Memory B cell (primary cell): ENCODE results near the gene PDGFD.

ENCODE experiments used
- ATAC-seq: fragments of 150-1000 bp; cut with Tn5 transposase; 2 replicates; pipeline ENCODE4 v1.10.0; 2021; ENCODE audit warnings: low read depth, mild to moderate bottlenecking, moderate library complexity
- DNase-seq, 2 donors: peaks; one replicate each; pipeline ENCODE4 v3.0.0; 2022; ENCODE audit warnings: low spot score in 2 of 2
- H3K27ac Mint-ChIP-seq: one replicate; pipeline ENCODE4 v1.8.0; 2022; ENCODE audit warnings: mild to moderate bottlenecking, moderate library complexity, mixed read lengths
- H3K27me3 Mint-ChIP-seq: one replicate; pipeline ENCODE4 v1.8.0; 2022; ENCODE audit warnings: mixed read lengths
- H3K36me3 Mint-ChIP-seq: one replicate; pipeline ENCODE4 v1.8.0; 2022; ENCODE audit warnings: mild to moderate bottlenecking, mixed read lengths
- H3K4me1 Mint-ChIP-seq: one replicate; pipeline ENCODE4 v1.8.0; 2022; ENCODE audit warnings: mixed read lengths
- H3K4me3 Mint-ChIP-seq: one replicate; pipeline ENCODE4 v1.8.0; 2022; ENCODE audit warnings: mild to moderate bottlenecking, moderate library complexity, mixed read lengths
- H3K9me3 Mint-ChIP-seq: one replicate; pipeline ENCODE4 v1.8.0; 2022; ENCODE audit warnings: mixed read lengths

Gene PDGFD

GRCh38 chr11:104003491-104003890, 160.5 kb downstream of the PDGFD start:
- H3K4me1 Mint-ChIP-seq = no peaks in the 10 kb centered on the region
- no peaks in the 10 kb centered on the region for H3K27me3 Mint-ChIP-seq
- no peaks in the 10 kb centered on the region for H3K9me3 Mint-ChIP-seq
- ATAC-seq = no peak
- no peak overlapping the region for H3K27ac Mint-ChIP-seq
- no peaks in the 10 kb centered on the region for H3K36me3 Mint-ChIP-seq
- no peak for DNase-seq
- H3K4me3 Mint-ChIP-seq = no peak overlapping the region

DNA sequence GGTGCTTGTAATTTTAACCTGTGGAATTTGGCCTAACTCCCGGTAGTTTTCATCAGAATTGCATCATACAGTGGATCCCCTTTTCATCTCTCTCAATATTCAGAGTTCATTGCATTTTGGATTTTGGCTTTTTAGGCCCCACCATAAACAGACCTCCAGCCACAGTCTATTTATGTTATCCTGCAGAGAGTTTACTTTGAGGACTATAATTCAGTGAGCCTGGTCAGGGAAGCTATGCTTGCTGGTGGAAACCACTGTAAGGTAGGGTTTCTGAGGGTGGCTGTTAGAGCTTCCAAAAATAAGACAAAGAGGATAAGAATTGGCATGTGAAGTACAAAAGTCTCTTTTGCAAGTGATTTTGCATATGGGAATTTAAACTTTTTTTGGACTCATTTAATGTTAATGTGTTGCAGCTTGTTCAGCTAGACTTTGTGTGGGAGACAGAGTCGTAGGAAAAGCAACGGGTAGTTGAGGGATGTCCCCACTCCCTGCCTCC, 162.3 kb downstream of the PDGFD start:
- Mint-ChIP-seq H3K4me3 (no peak overlapping the region), H3K4me1 (peaks cover 2% of the 10 kb centered on the region), H3K27ac (no peak overlapping the region), H3K9me3 (no peaks in the 10 kb centered on the region), H3K27me3 (no peaks in the 10 kb centered on the region), H3K36me3 (no peaks in the 10 kb centered on the region)
- DNase-seq (no peak), ATAC-seq (no peak)

GRCh38 chr11:104000798-104001197, 163.1 kb downstream of the PDGFD start:
- Mint-ChIP-seq H3K27ac (no peak overlapping the region), H3K4me1 (peaks cover 2% of the 10 kb centered on the region), H3K27me3 (no peaks in the 10 kb centered on the region), H3K36me3 (no peaks in the 10 kb centered on the region), H3K9me3 (no peaks in the 10 kb centered on the region), H3K4me3 (no peak overlapping the region)
- ATAC-seq (no peak), DNase-seq (no peak)

DNA sequence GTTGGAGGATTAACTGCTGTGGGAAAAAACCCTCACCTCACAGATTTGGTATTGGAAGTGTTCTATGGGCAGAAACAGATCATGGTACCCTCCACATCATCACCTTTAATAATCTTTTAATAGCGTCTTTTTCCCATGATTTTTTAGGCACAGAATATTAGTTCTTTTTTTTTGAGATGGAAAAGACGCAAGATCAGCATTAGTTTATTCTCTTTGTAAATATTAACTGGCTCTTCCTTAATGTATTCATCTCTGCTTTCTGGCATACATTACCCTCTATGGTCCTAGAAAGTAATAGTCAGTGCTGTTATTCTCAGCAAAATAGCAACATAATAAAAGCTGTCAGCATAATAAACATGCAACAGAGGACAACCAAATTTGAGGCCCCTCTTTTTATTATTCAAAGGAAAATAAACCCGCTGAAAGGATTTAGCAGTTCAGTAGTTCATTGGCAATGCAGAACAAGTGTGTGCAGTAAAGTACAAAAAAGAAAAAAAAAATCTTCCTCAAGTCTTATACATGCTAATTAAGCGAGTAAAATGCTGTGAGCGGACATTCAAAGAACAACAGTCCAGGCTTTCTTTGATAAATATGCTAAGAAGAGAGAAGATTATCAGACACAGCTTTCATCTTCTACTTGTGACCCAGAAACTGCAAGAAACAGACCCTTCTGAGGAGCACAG, 165.0 kb downstream of the PDGFD start:
- H3K4me1 Mint-ChIP-seq = peaks cover 2% of the 10 kb centered on the region
- no peak for DNase-seq
- no peaks in the 10 kb centered on the region for H3K9me3 Mint-ChIP-seq

GRCh38 chr11:103997082-103997481, 166.9 kb downstream of the PDGFD start:
- no peak for ATAC-seq
- H3K27ac Mint-ChIP-seq = no peak overlapping the region
- no peak for DNase-seq
- no peak overlapping the region for H3K4me3 Mint-ChIP-seq
- H3K4me1 Mint-ChIP-seq = peaks cover 2% of the 10 kb centered on the region
- no peaks in the 10 kb centered on the region for H3K9me3 Mint-ChIP-seq
- no peaks in the 10 kb centered on the region for H3K36me3 Mint-ChIP-seq
- no peaks in the 10 kb centered on the region for H3K27me3 Mint-ChIP-seq

More for the DNA sequence above, 165.0 kb downstream of the PDGFD start:
- no peak overlapping the region for H3K27ac Mint-ChIP-seq
- no peaks in the 10 kb centered on the region for H3K27me3 Mint-ChIP-seq
- H3K4me3 Mint-ChIP-seq = no peak overlapping the region
- no peak for ATAC-seq
- H3K36me3 Mint-ChIP-seq = no peaks in the 10 kb centered on the region

DNA sequence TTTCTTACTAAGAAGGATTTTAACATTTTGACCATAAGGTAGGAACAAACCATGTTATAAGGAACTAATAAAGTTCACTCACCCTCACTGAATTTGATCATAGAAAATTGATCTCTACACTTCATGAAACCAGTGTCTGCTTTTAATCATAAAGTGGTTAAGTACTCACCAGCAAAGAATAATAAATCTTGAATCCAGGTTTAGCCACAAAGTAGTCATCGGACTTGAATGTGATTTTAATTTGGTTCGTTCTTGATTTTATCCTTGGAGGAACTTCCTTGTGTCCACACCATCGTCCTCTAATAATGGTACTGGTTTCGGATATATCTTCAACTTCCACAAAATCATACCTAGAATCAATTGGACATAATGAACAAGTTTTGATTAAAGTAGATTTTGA, 168.1 kb downstream of the PDGFD start:
- H3K9me3 Mint-ChIP-seq = no peaks in the 10 kb centered on the region
- ATAC-seq (no peak), DNase-seq (no peak)
- H3K4me3 Mint-ChIP-seq = no peak overlapping the region
- no peaks in the 10 kb centered on the region for H3K36me3 Mint-ChIP-seq
- H3K27me3 Mint-ChIP-seq = no peaks in the 10 kb centered on the region
- H3K27ac Mint-ChIP-seq = no peak overlapping the region
- H3K4me1 Mint-ChIP-seq = peaks cover 2% of the 10 kb centered on the region

- H3K4me3 Mint-ChIP-seq = no peak overlapping the region
- H3K4me1 Mint-ChIP-seq = peaks cover 2% of the 10 kb centered on the region
- ATAC-seq (no peak), DNase-seq (no peak)
- H3K36me3 Mint-ChIP-seq = no peaks in the 10 kb centered on the region
- no peaks in the 10 kb centered on the region for H3K9me3 Mint-ChIP-seq
- no peaks in the 10 kb centered on the region for H3K27me3 Mint-ChIP-seq
- H3K27ac Mint-ChIP-seq = no peak overlapping the region
Measured at GRCh38 chr11:103994518-103994917, 169.4 kb downstream of the PDGFD start.

- ATAC-seq (no peak), DNase-seq (no peak)
- Mint-ChIP-seq H3K4me1 (peaks cover 2% of the 10 kb centered on the region), H3K9me3 (no peaks in the 10 kb centered on the region), H3K4me3 (no peak overlapping the region), H3K27me3 (no peaks in the 10 kb centered on the region), H3K36me3 (no peaks in the 10 kb centered on the region), H3K27ac (no peak overlapping the region)
Measured at GRCh38 chr11:103994094-103994493, 169.9 kb downstream of the PDGFD start.

DNA sequence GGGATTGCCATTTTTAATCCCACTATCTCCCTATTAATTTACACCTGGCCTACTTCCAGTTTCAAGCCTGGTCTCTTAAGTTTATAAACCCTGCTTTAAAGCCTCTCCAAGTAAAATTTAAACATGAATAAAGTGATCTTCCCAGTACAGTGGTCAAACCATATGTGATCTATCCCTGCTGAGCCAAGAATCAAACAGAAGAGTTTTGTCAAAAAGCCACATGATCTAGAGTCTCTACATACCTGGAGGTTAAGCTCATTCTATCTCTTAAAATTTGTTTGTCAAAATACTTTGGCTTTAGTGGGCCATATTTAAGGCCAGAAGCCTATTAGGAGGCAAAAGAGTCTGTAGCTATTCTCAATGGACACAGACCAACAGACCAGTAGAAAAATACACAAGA, 170.4 kb downstream of the PDGFD start:
- no peak overlapping the region for H3K4me3 Mint-ChIP-seq
- H3K4me1 Mint-ChIP-seq = peaks cover 2% of the 10 kb centered on the region
- H3K27me3 Mint-ChIP-seq = no peaks in the 10 kb centered on the region
- DNase-seq = no peak
- H3K27ac Mint-ChIP-seq = no peak overlapping the region
- ATAC-seq = no peak
- no peaks in the 10 kb centered on the region for H3K9me3 Mint-ChIP-seq
- no peaks in the 10 kb centered on the region for H3K36me3 Mint-ChIP-seq

GRCh38 chr11:103988595-103988969, 175.4 kb downstream of the PDGFD start:
- H3K27ac Mint-ChIP-seq = no peak overlapping the region

DNA sequence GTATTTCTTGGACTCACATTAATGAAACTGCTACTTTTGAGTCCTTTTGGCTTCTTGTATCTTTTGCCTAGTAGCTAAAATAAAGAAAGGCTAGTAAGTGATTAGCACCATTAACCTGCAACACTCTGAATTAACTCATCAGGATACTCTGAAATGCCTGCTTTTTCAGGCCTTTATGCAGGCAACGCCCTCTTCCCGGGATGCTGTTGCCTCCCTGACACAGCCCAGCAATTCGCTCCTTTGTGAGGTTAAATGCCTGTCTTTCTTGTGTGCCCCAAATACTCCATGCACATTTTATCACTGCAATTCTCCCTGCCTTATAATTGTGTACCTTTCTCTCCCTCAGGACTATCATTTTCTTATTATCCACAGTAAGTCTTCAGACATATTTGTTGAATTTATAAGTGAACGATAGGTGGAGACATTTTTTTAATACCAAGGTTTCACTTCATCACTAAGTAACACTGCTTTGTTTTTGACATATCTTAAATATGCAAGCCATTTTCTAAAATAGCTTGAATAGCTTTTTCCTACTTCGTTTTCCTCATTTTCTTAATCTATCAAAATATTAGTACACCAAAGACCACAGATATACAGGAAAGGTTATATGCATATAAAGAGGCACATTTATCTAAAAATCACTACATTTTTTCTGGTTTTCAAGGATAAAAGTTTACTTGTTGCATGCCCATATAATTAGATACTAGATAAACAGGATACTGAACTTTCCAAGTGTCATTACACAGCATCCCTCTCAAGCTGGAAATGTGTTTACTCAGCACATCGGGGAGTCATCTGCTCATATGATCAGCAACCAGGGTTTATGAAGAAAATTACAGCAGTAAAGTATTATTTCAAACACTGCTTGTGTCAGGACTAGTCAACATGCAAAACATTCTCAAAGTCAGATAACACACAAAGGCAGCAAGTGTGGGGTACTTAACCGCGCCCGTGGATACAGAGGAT, 176.0 kb downstream of the PDGFD start:
- no peak overlapping the region for H3K4me3 Mint-ChIP-seq
- DNase-seq = no peak
- H3K36me3 Mint-ChIP-seq = no peaks in the 10 kb centered on the region
- no peaks in the 10 kb centered on the region for H3K27me3 Mint-ChIP-seq
- H3K4me1 Mint-ChIP-seq = no peaks in the 10 kb centered on the region
- no peak overlapping the region for H3K27ac Mint-ChIP-seq
- no peak for ATAC-seq
- H3K9me3 Mint-ChIP-seq = peaks cover 3% of the 10 kb centered on the region

More at GRCh38 chr11:103988595-103988969, 175.4 kb downstream of the PDGFD start:
- ATAC-seq (no peak), DNase-seq (no peak)
- Mint-ChIP-seq H3K27me3 (no peaks in the 10 kb centered on the region), H3K9me3 (peaks cover 3% of the 10 kb centered on the region), H3K36me3 (no peaks in the 10 kb centered on the region), H3K4me3 (no peak overlapping the region), H3K4me1 (no peaks in the 10 kb centered on the region)

GRCh38 chr11:103985041-103985440, 178.9 kb downstream of the PDGFD start:
- no peak overlapping the region for H3K4me3 Mint-ChIP-seq
- H3K27me3 Mint-ChIP-seq = no peaks in the 10 kb centered on the region
- ATAC-seq (no peak), DNase-seq (no peak)
- H3K36me3 Mint-ChIP-seq = no peaks in the 10 kb centered on the region
- H3K4me1 Mint-ChIP-seq = no peaks in the 10 kb centered on the region
- H3K27ac Mint-ChIP-seq = peak overlapping the region; percentile 32
- H3K9me3 Mint-ChIP-seq = peaks cover 3% of the 10 kb centered on the region

- H3K9me3 Mint-ChIP-seq = peaks cover 3% of the 10 kb centered on the region
- ATAC-seq (no peak), DNase-seq (no peak)
- H3K4me1 Mint-ChIP-seq = no peaks in the 10 kb centered on the region
- H3K36me3 Mint-ChIP-seq = no peaks in the 10 kb centered on the region
- no peak overlapping the region for H3K4me3 Mint-ChIP-seq
- no peak overlapping the region for H3K27ac Mint-ChIP-seq
- H3K27me3 Mint-ChIP-seq = no peaks in the 10 kb centered on the region
Measured at GRCh38 chr11:103980108-103980507, 183.8 kb downstream of the PDGFD start.
